Measurements from ENCODE around the gene CDH4. TPM values are rescaled to one million over a fixed set of nuclear protein-coding genes. Genes with fewer than 3 reads are reported as not detected.
A peak's percentile ranks its signal among the peaks of the same experiment; 100 is the strongest.

The CDH4 gene
- total and polyA plus RNA-seq, 3 experiments from 2014 or later: 0.22 TPM; not detected in 2

DNA sequence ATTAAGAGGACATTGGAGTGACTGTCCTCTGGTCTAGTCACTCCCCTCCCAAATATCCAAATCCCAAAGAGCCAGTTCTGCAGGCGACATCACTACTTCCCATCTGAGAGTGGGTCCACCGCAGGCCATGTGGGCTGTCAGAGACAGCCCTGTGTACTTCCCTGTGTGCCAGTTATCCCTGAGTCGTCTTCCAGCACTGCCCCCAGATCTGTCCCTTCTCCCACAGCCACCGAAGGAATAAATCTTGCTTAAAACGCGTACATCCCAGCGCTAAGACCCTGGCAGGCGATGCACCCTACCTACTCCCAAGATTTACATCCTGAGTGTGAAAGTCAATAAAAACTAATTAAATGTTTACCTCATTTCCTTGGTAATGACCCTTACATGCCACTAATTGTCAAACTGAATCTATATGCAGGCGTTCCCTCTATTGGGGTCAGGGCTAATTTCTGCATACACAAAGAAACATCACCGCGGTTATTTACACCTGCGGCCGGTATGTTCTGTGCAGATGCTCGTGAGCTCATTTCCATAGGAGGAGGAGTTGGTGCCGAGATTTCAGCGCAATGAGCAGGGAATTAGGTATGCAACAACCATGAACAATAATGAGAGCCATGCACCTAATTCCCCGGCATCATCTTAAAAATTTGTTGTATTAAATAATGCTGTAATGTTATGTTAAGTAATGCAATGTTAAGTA, 31.3 kb upstream of the CDH4 start:
- Mint-ChIP-seq H3K4me3 (no peak overlapping the region), H3K27me3 (peaks cover 3 to 7% of the 10 kb centered on the region in 2 donors), H3K36me3 (no peaks in the 10 kb centered on the region), H3K9me3 (peaks cover 0 to 2% (median 0%) of the 10 kb centered on the region in 5 donors), H3K4me1 (no peaks in the 10 kb centered on the region), H3K27ac (no peak overlapping the region)
- H3K4me3 ChIP-seq (ENCODE audit: low read length): no peak overlapping the region
- no peaks in the 10 kb centered on the region for H3K4me1 ChIP-seq (ENCODE audit: insufficient read depth, low read length)
- no peaks in the 10 kb centered on the region for H3K36me3 ChIP-seq (ENCODE audit: insufficient read depth, low read length)
- H3K27ac ChIP-seq (ENCODE audit: low read depth, low read length): no peak overlapping the region
- H3K9me3 ChIP-seq (ENCODE audit: low read length): no peaks in the 10 kb centered on the region
- H3K27me3 ChIP-seq (ENCODE audit: insufficient read depth, low read length, poor library complexity, severe bottlenecking): no peaks in the 10 kb centered on the region
- ChIA-PET CTCF (no interaction called here), POLR2A (no interaction called here)
- DNase-seq: no peak

DNA sequence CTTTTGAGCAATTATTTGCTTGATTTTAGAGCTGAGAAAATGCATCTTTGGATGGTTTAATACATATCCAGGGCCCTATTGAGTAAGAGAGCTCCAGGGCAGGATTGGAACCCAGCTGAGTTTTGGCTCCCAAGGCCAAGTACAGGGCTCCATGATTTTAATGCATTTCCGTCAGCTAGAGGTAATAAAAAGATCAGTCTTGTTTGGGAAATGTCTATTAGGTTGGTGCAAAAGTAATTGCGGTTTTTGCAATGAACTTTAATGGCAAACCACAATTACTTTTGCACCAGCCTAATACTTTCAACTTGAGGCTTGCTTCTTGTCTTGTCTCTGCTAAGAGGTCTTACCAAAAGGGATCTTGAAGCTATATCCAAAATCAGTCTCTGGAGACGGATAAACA, 29.4 kb upstream of the CDH4 start:
- peaks cover 3% of the 10 kb centered on the region in 2 donors for H3K27me3 Mint-ChIP-seq
- no peaks in the 10 kb centered on the region for H3K36me3 Mint-ChIP-seq
- H3K9me3 ChIP-seq (ENCODE audit: low read length): no peaks in the 10 kb centered on the region
- no peaks in the 10 kb centered on the region for H3K4me1 ChIP-seq (ENCODE audit: insufficient read depth, low read length)
- H3K4me3 ChIP-seq (ENCODE audit: low read length): no peak overlapping the region
- H3K36me3 ChIP-seq (ENCODE audit: insufficient read depth, low read length): no peaks in the 10 kb centered on the region
- POLR2A ChIA-PET: no interaction called here
- no peak overlapping the region for H3K27ac Mint-ChIP-seq
- no peak overlapping the region for H3K27ac ChIP-seq (ENCODE audit: low read depth, low read length)
- H3K4me3 Mint-ChIP-seq: no peak overlapping the region
- H3K27me3 ChIP-seq (ENCODE audit: insufficient read depth, low read length, poor library complexity, severe bottlenecking): no peaks in the 10 kb centered on the region
- CTCF ChIA-PET: interaction anchor here (1.9 kb wide), 1 partner anchor 20 kb away, joined by 4 read pairs; no protein-coding TSS in a partner anchor
- no peak for DNase-seq
- H3K4me1 Mint-ChIP-seq: no peaks in the 10 kb centered on the region
- H3K9me3 Mint-ChIP-seq: peaks cover 0 to 2% (median 0%) of the 10 kb centered on the region in 5 donors

DNA sequence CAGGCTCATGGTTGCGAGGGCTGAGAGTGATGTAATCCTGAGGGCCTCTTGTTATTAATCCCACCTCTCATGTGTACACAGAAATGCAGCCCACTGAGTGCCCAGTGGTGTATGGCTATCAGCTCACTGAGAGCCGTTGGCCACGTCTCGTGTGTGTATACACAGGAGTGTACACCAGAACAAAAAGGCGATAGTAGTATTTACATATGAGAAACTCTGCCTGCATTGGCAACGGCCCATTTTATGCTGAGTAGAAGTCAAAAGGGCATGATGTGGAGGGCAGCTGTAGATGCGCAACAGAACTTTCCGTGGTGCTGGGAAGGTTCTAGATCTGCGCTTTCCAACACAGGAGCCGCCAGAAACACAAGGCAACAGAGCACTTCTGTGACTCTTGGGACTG, 28.9 kb upstream of the CDH4 start:
- no peak overlapping the region for H3K4me3 Mint-ChIP-seq
- CTCF ChIA-PET: interaction anchor here (1.9 kb wide), 1 partner anchor 19 kb away, joined by 4 read pairs; no protein-coding TSS in a partner anchor
- no peak for DNase-seq
- POLR2A ChIA-PET: no interaction called here
- no peaks in the 10 kb centered on the region for H3K27me3 ChIP-seq (ENCODE audit: insufficient read depth, low read length, poor library complexity, severe bottlenecking)
- H3K27ac Mint-ChIP-seq: no peak overlapping the region
- H3K4me1 ChIP-seq (ENCODE audit: insufficient read depth, low read length): no peaks in the 10 kb centered on the region
- no peaks in the 10 kb centered on the region for H3K36me3 Mint-ChIP-seq
- no peaks in the 10 kb centered on the region for H3K4me1 Mint-ChIP-seq
- H3K4me3 ChIP-seq (ENCODE audit: low read length): no peak overlapping the region
- H3K9me3 ChIP-seq (ENCODE audit: low read length): no peaks in the 10 kb centered on the region
- H3K36me3 ChIP-seq (ENCODE audit: insufficient read depth, low read length): no peaks in the 10 kb centered on the region
- H3K27ac ChIP-seq (ENCODE audit: low read depth, low read length): no peak overlapping the region
- peaks cover 3% of the 10 kb centered on the region in 2 donors for H3K27me3 Mint-ChIP-seq
- peaks cover 0 to 2% (median 0%) of the 10 kb centered on the region in 5 donors for H3K9me3 Mint-ChIP-seq

- CTCF ChIA-PET: no interaction called here
- no peak overlapping the region for H3K27ac Mint-ChIP-seq
- H3K27me3 Mint-ChIP-seq: peaks cover 0 to 2% of the 10 kb centered on the region in 2 donors
These were observed 21.9 kb upstream of the CDH4 start for GRCh38 chr20:61230166-61230565.

DNA sequence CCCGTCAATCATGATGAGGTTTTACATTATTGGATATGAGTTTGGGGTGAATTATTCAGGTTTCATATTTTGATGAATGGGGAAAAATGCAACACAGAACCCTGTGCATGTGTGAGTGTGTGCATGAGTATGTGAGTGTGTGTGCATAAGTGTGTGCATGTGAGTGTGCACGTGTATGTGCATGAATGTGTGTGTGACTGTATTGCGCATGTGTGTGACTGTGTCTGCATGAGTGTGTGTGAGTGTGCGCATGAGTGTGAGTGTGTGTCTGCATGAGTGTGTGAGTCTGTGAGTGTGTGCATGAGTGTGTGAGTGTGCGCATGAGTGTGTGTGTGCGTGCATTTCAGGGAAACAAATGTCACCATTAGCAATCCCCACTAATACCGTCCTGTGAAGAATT, 18.5 kb upstream of the CDH4 start:
- peaks cover 2 to 4% (median 3%) of the 10 kb centered on the region in 3 donors for H3K4me1 Mint-ChIP-seq
- Histone ChIP-seq H3K4me1 (ENCODE audit: insufficient read depth, low read length) (no peaks in the 10 kb centered on the region), H3K27me3 (ENCODE audit: insufficient read depth, low read length, poor library complexity, severe bottlenecking) (no peaks in the 10 kb centered on the region), H3K27ac (ENCODE audit: low read depth, low read length) (no peak overlapping the region), H3K36me3 (ENCODE audit: insufficient read depth, low read length) (no peaks in the 10 kb centered on the region), H3K4me3 (ENCODE audit: low read length) (no peak overlapping the region), H3K9me3 (ENCODE audit: low read length) (no peaks in the 10 kb centered on the region)
- ChIA-PET CTCF (no interaction called here), POLR2A (no interaction called here)
- H3K27ac Mint-ChIP-seq: no peak overlapping the region
- H3K4me3 Mint-ChIP-seq: no peak overlapping the region
- no peaks in the 10 kb centered on the region for H3K36me3 Mint-ChIP-seq
- peaks cover 2 to 6% of the 10 kb centered on the region in 2 donors for H3K27me3 Mint-ChIP-seq
- peaks cover 0 to 1% (median 0%) of the 10 kb centered on the region in 5 donors for H3K9me3 Mint-ChIP-seq
- no peak for DNase-seq

More at GRCh38 chr20:61230166-61230565, 21.9 kb upstream of the CDH4 start:
- POLR2A ChIA-PET: no interaction called here
- no peak overlapping the region for H3K4me3 Mint-ChIP-seq
- no peaks in the 10 kb centered on the region for H3K9me3 Mint-ChIP-seq
- no peaks in the 10 kb centered on the region for H3K9me3 ChIP-seq (ENCODE audit: low read length)
- no peaks in the 10 kb centered on the region for H3K36me3 Mint-ChIP-seq
- no peaks in the 10 kb centered on the region for H3K27me3 ChIP-seq (ENCODE audit: insufficient read depth, low read length, poor library complexity, severe bottlenecking)
- H3K4me3 ChIP-seq (ENCODE audit: low read length): no peak overlapping the region
- H3K4me1 Mint-ChIP-seq: peaks cover 2 to 4% (median 3%) of the 10 kb centered on the region in 3 donors
- no peaks in the 10 kb centered on the region for H3K36me3 ChIP-seq (ENCODE audit: insufficient read depth, low read length)
- DNase-seq: no peak
- no peaks in the 10 kb centered on the region for H3K4me1 ChIP-seq (ENCODE audit: insufficient read depth, low read length)
- H3K27ac ChIP-seq (ENCODE audit: low read depth, low read length): no peak overlapping the region

DNA sequence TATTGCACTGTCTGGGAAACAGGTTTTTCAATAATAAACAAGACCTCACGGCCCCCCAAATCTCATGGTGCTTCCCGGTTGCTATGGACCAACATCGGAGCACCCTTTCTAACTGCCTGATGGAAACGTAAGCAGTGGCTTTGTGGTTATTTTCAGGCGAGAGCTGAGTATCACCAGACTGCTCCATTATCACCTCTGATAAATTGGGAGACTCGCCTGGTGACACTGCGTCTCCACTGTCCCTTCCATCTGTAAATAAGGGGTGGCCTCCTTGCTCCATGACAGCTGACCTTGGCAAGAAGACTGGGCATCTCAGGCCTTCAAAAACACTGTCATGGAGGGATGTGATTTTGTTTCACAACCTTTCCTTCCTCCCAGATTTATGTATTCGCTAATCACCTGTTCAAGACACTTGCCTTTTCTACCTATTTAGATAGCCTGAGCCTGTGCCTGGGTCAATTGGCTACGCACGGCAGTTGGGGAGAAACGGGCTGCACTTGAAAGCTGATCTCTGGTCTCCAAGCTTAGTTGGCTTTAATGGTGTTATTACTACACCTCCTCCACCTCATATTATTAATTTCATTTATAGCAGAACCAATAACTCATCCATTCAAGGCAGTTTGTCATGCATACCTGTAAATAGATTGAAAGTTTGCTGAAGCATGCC, 17.7 kb upstream of the CDH4 start:
- H3K4me3 ChIP-seq (ENCODE audit: low read length): no peak overlapping the region
- Mint-ChIP-seq H3K4me1 (no peaks in the 10 kb centered on the region), H3K27ac (no peak overlapping the region), H3K27me3 (peaks cover 0 to 8% of the 10 kb centered on the region in 2 donors), H3K9me3 (peaks cover 0 to 1% (median 0%) of the 10 kb centered on the region in 5 donors), H3K4me3 (no peak overlapping the region), H3K36me3 (no peaks in the 10 kb centered on the region)
- ChIA-PET POLR2A (no interaction called here), CTCF (no interaction called here)
- no peaks in the 10 kb centered on the region for H3K4me1 ChIP-seq (ENCODE audit: insufficient read depth, low read length)
- no peaks in the 10 kb centered on the region for H3K36me3 ChIP-seq (ENCODE audit: insufficient read depth, low read length)
- H3K9me3 ChIP-seq (ENCODE audit: low read length): no peaks in the 10 kb centered on the region
- no peaks in the 10 kb centered on the region for H3K27me3 ChIP-seq (ENCODE audit: insufficient read depth, low read length, poor library complexity, severe bottlenecking)
- no peak overlapping the region for H3K27ac ChIP-seq (ENCODE audit: low read depth, low read length)
- DNase-seq: no peak

- Histone ChIP-seq H3K36me3 (ENCODE audit: insufficient read depth, low read length) (no peaks in the 10 kb centered on the region), H3K4me3 (ENCODE audit: low read length) (no peak overlapping the region), H3K9me3 (ENCODE audit: low read length) (no peaks in the 10 kb centered on the region), H3K4me1 (ENCODE audit: insufficient read depth, low read length) (no peaks in the 10 kb centered on the region), H3K27ac (ENCODE audit: low read depth, low read length) (no peak overlapping the region), H3K27me3 (ENCODE audit: insufficient read depth, low read length, poor library complexity, severe bottlenecking) (no peaks in the 10 kb centered on the region)
- Mint-ChIP-seq H3K36me3 (no peaks in the 10 kb centered on the region), H3K27ac (peak overlapping the region in 1 of 8 donors; percentile 23), H3K4me3 (no peak overlapping the region), H3K4me1 (no peaks in the 10 kb centered on the region), H3K9me3 (peaks cover 0 to 5% (median 0%) of the 10 kb centered on the region in 5 donors), H3K27me3 (peaks cover 0 to 16% of the 10 kb centered on the region in 2 donors)
- ChIA-PET POLR2A (no interaction called here), CTCF (no interaction called here)
- DNase-seq: no peak
These were observed 15.3 kb upstream of the CDH4 start for GRCh38 chr20:61236713-61237112.

DNA sequence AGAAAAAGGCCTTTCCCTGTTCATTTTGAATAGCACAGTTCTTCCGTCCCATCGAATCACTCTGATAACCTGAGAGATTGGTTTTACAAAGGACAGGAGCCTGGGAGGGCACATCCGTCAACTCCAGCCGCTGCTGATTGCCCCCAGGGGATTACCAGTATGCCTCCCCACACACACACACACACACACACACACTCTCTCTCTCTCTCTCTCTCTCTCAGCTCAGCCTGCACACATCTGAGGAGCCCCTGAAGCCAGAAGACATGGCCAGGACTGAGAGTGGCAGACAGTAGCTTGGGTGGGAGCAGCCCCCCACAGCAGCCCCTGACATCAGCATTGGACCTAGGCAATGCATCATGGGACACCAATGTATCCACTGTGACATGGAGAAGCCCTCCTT, 13.2 kb upstream of the CDH4 start:
- H3K4me3 Mint-ChIP-seq: no peak overlapping the region
- H3K36me3 Mint-ChIP-seq: no peaks in the 10 kb centered on the region
- ChIA-PET CTCF (no interaction called here), POLR2A (no interaction called here)
- H3K4me1 ChIP-seq (ENCODE audit: insufficient read depth, low read length): no peaks in the 10 kb centered on the region
- H3K4me1 Mint-ChIP-seq: no peaks in the 10 kb centered on the region
- peaks cover 0 to 7% (median 0%) of the 10 kb centered on the region in 5 donors for H3K9me3 Mint-ChIP-seq
- H3K27ac Mint-ChIP-seq: peak overlapping the region in 1 of 8 donors; percentile 75
- H3K27me3 Mint-ChIP-seq: peaks cover 0 to 16% of the 10 kb centered on the region in 2 donors
- DNase-seq: no peak
- no peak overlapping the region for H3K4me3 ChIP-seq (ENCODE audit: low read length)
- H3K9me3 ChIP-seq (ENCODE audit: low read length): no peaks in the 10 kb centered on the region
- H3K27me3 ChIP-seq (ENCODE audit: insufficient read depth, low read length, poor library complexity, severe bottlenecking): no peaks in the 10 kb centered on the region
- H3K36me3 ChIP-seq (ENCODE audit: insufficient read depth, low read length): no peaks in the 10 kb centered on the region
- no peak overlapping the region for H3K27ac ChIP-seq (ENCODE audit: low read depth, low read length)
